ENCODE data around the gene CRABP2. TPM values are rescaled to one million over a fixed set of nuclear protein-coding genes. Genes with fewer than 3 reads are reported as not detected.
A peak's percentile ranks its signal among the peaks of the same experiment; 100 is the strongest.

Gene CRABP2
- total and polyA plus RNA-seq, 2 of the 13 experiments (the other 11 are each of a cell fraction or from before 2014, with no cell fraction given): 0.40 to 0.60 TPM

- TF ChIP-seq THAP7 (CRISPR knock-in tag; IDR thresholded peaks at IDR 0.05) (peak; percentile 95; the same call in 1 of the 2 replicates), E2F5 (CRISPR knock-in tag; conservative IDR thresholded peaks at IDR 0.05) (peak; percentile 12; the same call in 1 of the 2 replicates), HMGXB4 (CRISPR knock-in tag; IDR thresholded peaks at IDR 0.05; ENCODE audit: borderline replicate concordance in 1 of 2, low read depth in 1 of 2) (peak; percentile 73 to 93), HHEX (CRISPR knock-in tag; IDR thresholded peaks at IDR 0.05) (no peak), ZSCAN25 (CRISPR knock-in tag; IDR thresholded peaks at IDR 0.05) (peak; percentile 80), SMAD9 (CRISPR knock-in tag; IDR thresholded peaks at IDR 0.05) (peak; percentile 92; the same call in 1 of the 2 replicates), ZIK1 (CRISPR knock-in tag; IDR thresholded peaks at IDR 0.05; ENCODE audit: borderline replicate concordance, low read depth) (no peak; the same call in 1 of the 2 replicates), MED13 (CRISPR knock-in tag; IDR thresholded peaks at IDR 0.05) (peak; percentile 69), CBX2 (IDR thresholded peaks at IDR 0.05; ENCODE audit: low read depth, low read length) (no peak), CBX2 (CRISPR knock-in tag; IDR thresholded peaks at IDR 0.05; ENCODE audit: low read depth) (0 out of 2 replicates have a peak, but pooled peaks have one; percentile 42), AHR (CRISPR knock-in tag; IDR thresholded peaks at IDR 0.05) (no peak; the same call in 1 of the 2 replicates), ZNF282 (IDR thresholded peaks at IDR 0.05; ENCODE audit: partially characterized antibody) (no peak), PBX2 (CRISPR knock-in tag; IDR thresholded peaks at IDR 0.05) (no peak), TOE1 (CRISPR knock-in tag; IDR thresholded peaks at IDR 0.05) (no peak), ARID3A (IDR thresholded peaks at IDR 0.05; ENCODE audit: low read depth, low read length) (no peak), ZBTB21 (CRISPR knock-in tag; IDR thresholded peaks at IDR 0.05) (no peak; the same call in 1 of the 2 replicates), PCBP2 (optimal IDR thresholded peaks at IDR 0.05; ENCODE audit: low read depth, low read length, poor library complexity, severe bottlenecking) (no peak), ATM (IDR thresholded peaks at IDR 0.05; ENCODE audit: borderline replicate concordance) (no peak), ZBTB14 (CRISPR knock-in tag; IDR thresholded peaks at IDR 0.05) (no peak; the same call in 1 of the 2 replicates), ZKSCAN1 (IDR thresholded peaks at IDR 0.05; ENCODE audit: low read length) (no peak), ZNF143 (CRISPR knock-in tag; IDR thresholded peaks at IDR 0.05) (peak; percentile 99), ZNF547 (CRISPR knock-in tag; IDR thresholded peaks at IDR 0.05) (peak; percentile 91)
These were observed 35.5 kb upstream of the CRABP2 start, which contains the start of gene MRPL24 (continued) for GRCh38 chr1:156740741-156741480.
